Effector CD4-positive, alpha-beta T cell (primary cell): ENCODE data around the gene LIN7A.

ENCODE experiments used
- DNase-seq: peaks from one replicate; pipeline ENCODE4 v3.0.0-alpha.2; 2020

The LIN7A gene

GRCh38 chr12:80745851-80746505 is 191.8 kb downstream of the LIN7A start:
- DNase-seq: no peak
